ENCODE measurements around the gene ANTXR1. TPM values are rescaled to one million over a fixed set of nuclear protein-coding genes. Genes with fewer than 3 reads are reported as not detected.

ANTXR1 gene
- total and polyA plus RNA-seq, 2 donors from 2014 or later = 7.0 to 42.6 TPM

DNA sequence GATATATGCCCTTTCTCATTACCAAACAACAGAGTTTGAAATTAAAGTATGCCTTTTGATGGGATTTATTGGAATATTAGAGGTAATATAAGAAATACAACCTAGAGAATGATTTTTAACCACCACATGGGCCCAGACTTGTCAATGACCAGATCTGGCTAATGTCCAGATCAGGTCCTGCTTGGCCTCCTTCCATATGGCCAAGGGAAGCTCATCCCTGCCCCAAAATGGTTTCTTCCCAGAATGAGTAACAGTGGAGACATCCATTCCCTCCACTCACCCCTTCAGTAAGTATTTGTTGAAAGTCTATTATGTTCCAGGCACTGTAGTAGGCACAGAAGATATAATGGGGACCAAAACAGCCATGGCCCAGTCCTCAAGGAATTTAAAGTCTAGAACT is 54.9 kb downstream of the ANTXR1 start:
- H3K27me3 ChIP-seq (ENCODE audit: control insufficient read depth, insufficient read depth, low read length) = no peaks in the 10 kb centered on the region

DNA sequence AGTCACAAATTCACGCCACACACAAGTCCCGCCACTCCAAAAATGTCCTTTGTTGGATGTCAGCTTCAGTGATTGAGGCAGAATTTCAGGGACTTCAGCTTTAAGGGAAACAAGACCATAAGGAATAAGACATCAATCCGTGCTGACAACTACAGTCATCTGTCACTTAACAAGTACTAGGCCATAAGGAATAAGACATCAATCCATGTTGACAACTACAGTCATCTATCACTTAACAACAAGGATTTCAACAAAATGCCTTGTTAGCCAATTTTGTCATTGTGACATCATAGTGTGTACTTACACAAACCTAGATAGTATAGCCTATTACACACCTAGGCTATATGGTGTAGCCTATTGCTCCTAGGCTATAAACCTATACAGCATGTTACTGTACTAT is 58.0 kb downstream of the ANTXR1 start:
- H3K27me3 ChIP-seq (ENCODE audit: control insufficient read depth, insufficient read depth, low read length) = no peaks in the 10 kb centered on the region
- H3K36me3 ChIP-seq (ENCODE audit: control insufficient read depth in 2 of 3, insufficient read depth in 3 of 3, low read length in 3 of 3) = no peaks in the 10 kb centered on the region
- no peak overlapping the region for H3K4me3 ChIP-seq (ENCODE audit: low read length in 3 of 3)
- TF ChIP-seq, protein P1, sequence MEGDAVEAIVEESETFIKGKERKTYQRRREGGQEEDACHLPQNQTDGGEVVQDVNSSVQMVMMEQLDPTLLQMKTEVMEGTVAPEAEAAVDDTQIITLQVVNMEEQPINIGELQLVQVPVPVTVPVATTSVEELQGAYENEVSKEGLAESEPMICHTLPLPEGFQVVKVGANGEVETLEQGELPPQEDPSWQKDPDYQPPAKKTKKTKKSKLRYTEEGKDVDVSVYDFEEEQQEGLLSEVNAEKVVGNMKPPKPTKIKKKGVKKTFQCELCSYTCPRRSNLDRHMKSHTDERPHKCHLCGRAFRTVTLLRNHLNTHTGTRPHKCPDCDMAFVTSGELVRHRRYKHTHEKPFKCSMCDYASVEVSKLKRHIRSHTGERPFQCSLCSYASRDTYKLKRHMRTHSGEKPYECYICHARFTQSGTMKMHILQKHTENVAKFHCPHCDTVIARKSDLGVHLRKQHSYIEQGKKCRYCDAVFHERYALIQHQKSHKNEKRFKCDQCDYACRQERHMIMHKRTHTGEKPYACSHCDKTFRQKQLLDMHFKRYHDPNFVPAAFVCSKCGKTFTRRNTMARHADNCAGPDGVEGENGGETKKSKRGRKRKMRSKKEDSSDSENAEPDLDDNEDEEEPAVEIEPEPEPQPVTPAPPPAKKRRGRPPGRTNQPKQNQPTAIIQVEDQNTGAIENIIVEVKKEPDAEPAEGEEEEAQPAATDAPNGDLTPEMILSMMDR (IDR thresholded peaks at IDR 0.05; ENCODE audit: borderline replicate concordance, extremely low read depth, insufficient read depth) = no peak
- intact Hi-C loops (cut with DNase I) = no loop called here
- H3K4me1 ChIP-seq (ENCODE audit: control insufficient read depth in 2 of 3, insufficient read depth in 2 of 3, low read depth in 1 of 3, low read length in 3 of 3) = no peaks in the 10 kb centered on the region
- no peak for FAIRE-seq
- no peak for DNase-seq
- H3K9me3 ChIP-seq (ENCODE audit: control insufficient read depth in 2 of 3, insufficient read depth in 1 of 3, low read length in 3 of 3) = no peaks in the 10 kb centered on the region
- H3K9ac ChIP-seq (ENCODE audit: low read length in 3 of 3) = no peak overlapping the region
- no peak overlapping the region for H3K27ac ChIP-seq (ENCODE audit: low read depth in 2 of 2, low read length in 2 of 2)

More for the DNA sequence above, 54.9 kb downstream of the ANTXR1 start:
- Histone ChIP-seq H3K36me3 (ENCODE audit: control insufficient read depth in 2 of 3, insufficient read depth in 3 of 3, low read length in 3 of 3) (no peaks in the 10 kb centered on the region), H3K4me3 (ENCODE audit: low read length in 3 of 3) (no peak overlapping the region), H3K4me1 (ENCODE audit: control insufficient read depth in 2 of 3, insufficient read depth in 2 of 3, low read depth in 1 of 3, low read length in 3 of 3) (no peaks in the 10 kb centered on the region), H3K9me3 (ENCODE audit: control insufficient read depth in 2 of 3, insufficient read depth in 1 of 3, low read length in 3 of 3) (no peaks in the 10 kb centered on the region), H3K9ac (ENCODE audit: low read length in 3 of 3) (no peak overlapping the region), H3K27ac (ENCODE audit: low read depth in 2 of 2, low read length in 2 of 2) (no peak overlapping the region)
- TF ChIP-seq, protein P1 (IDR thresholded peaks at IDR 0.05; ENCODE audit: borderline replicate concordance, extremely low read depth, insufficient read depth) = no peak
- no peak for FAIRE-seq
- DNase-seq = no peak
- intact Hi-C loops (cut with DNase I) = no loop called here

DNA sequence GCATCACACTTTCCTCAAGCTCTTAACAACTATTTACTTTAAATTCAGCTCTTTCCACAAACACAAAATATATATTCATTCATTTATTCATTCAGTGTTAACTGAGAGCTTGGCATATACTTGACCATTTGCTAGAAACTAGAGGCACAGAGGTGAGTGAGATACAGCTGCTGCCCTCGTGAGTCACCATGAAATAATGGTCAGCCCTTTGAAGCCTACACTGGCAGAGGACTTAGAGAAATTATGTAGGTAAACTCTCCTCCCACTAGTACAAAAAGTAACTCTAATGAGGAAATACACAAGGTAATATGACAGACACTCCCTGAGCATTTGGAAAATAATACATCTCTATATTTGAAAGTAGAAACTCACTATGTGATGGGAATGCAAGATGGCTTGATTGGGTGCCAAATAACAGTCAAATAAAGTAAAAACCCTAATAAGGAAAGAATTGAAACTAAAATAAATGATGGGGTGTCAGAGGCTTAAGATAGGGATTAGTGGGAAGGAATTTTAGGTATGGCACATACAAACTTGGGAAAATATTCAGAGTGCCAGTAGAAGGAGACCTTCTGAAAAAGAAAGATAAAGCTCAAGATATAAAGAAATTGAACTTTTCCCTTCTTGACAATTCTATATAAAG is 61.1 kb downstream of the ANTXR1 start:
- Histone ChIP-seq H3K36me3 (ENCODE audit: control insufficient read depth in 2 of 3, insufficient read depth in 3 of 3, low read length in 3 of 3) (peaks cover 0 to 4% (median 0%) of the 10 kb centered on the region in 3 donors), H3K27me3 (ENCODE audit: control insufficient read depth, insufficient read depth, low read length) (no peaks in the 10 kb centered on the region), H3K9ac (ENCODE audit: low read length in 3 of 3) (no peak overlapping the region), H3K4me3 (ENCODE audit: low read length in 3 of 3) (no peak overlapping the region), H3K9me3 (ENCODE audit: control insufficient read depth in 2 of 3, insufficient read depth in 1 of 3, low read length in 3 of 3) (no peaks in the 10 kb centered on the region), H3K4me1 (ENCODE audit: control insufficient read depth in 2 of 3, insufficient read depth in 2 of 3, low read depth in 1 of 3, low read length in 3 of 3) (no peaks in the 10 kb centered on the region), H3K27ac (ENCODE audit: low read depth in 2 of 2, low read length in 2 of 2) (no peak overlapping the region)
- FAIRE-seq (no peak), DNase-seq (no peak)
- intact Hi-C loops (cut with DNase I) = no loop called here
- TF ChIP-seq, protein P1 (IDR thresholded peaks at IDR 0.05; ENCODE audit: borderline replicate concordance, extremely low read depth, insufficient read depth) = no peak

DNA sequence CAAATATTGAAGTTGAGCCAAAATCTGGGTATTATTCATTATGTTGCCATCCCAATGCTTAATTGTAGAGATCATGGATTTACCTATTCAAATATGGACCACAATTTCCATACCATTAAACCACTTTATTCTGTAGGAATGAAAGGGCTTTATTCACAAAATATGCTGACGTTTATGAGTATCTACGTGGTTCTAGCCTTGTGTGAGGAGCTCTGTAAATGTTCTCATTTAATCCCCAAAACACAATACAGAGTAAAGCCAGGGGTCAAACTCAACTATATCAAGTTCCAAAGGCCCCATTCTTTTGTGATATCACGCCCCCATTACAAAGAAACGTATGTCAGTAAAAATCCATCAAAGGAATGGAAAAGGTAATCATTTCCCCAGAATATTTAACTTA is 61.9 kb downstream of the ANTXR1 start:
- H3K36me3 ChIP-seq (ENCODE audit: control insufficient read depth in 2 of 3, insufficient read depth in 3 of 3, low read length in 3 of 3) = peaks cover 0 to 4% (median 0%) of the 10 kb centered on the region in 3 donors
- TF ChIP-seq, protein P1 (IDR thresholded peaks at IDR 0.05; ENCODE audit: borderline replicate concordance, extremely low read depth, insufficient read depth) = no peak
- no peak overlapping the region for H3K4me3 ChIP-seq (ENCODE audit: low read length in 3 of 3)
- no peak overlapping the region for H3K9ac ChIP-seq (ENCODE audit: low read length in 3 of 3)
- FAIRE-seq (no peak), DNase-seq (no peak)
- no peaks in the 10 kb centered on the region for H3K9me3 ChIP-seq (ENCODE audit: control insufficient read depth in 2 of 3, insufficient read depth in 1 of 3, low read length in 3 of 3)
- intact Hi-C loops (cut with DNase I) = no loop called here
- H3K27ac ChIP-seq (ENCODE audit: low read depth in 2 of 2, low read length in 2 of 2) = no peak overlapping the region
- H3K4me1 ChIP-seq (ENCODE audit: control insufficient read depth in 2 of 3, insufficient read depth in 2 of 3, low read depth in 1 of 3, low read length in 3 of 3) = no peaks in the 10 kb centered on the region
- H3K27me3 ChIP-seq (ENCODE audit: control insufficient read depth, insufficient read depth, low read length) = no peaks in the 10 kb centered on the region
